ENCODE results near the gene CA6.

DNA sequence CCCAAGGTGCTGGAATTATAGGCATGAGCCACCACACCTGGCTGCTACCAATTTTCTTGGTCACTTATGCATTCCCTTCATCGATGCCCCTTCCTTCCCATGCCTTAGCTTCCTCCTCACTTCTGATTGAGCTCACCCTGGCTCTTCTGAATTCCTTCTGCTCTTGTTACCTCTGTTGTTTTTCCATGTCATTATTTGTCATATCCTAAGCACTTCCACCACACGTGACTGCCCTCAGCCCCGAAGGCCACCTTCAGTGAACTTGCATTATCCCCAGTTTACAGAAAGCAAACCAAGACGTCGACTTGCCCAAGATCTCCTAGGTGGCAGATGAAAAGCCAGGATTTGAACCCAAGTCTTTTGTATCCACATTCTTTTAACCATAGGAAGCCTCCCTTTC, 30.7 kb downstream of the CA6 start:
- TF ChIP-seq, protein P1, sequence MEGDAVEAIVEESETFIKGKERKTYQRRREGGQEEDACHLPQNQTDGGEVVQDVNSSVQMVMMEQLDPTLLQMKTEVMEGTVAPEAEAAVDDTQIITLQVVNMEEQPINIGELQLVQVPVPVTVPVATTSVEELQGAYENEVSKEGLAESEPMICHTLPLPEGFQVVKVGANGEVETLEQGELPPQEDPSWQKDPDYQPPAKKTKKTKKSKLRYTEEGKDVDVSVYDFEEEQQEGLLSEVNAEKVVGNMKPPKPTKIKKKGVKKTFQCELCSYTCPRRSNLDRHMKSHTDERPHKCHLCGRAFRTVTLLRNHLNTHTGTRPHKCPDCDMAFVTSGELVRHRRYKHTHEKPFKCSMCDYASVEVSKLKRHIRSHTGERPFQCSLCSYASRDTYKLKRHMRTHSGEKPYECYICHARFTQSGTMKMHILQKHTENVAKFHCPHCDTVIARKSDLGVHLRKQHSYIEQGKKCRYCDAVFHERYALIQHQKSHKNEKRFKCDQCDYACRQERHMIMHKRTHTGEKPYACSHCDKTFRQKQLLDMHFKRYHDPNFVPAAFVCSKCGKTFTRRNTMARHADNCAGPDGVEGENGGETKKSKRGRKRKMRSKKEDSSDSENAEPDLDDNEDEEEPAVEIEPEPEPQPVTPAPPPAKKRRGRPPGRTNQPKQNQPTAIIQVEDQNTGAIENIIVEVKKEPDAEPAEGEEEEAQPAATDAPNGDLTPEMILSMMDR (optimal IDR thresholded peaks at IDR 0.05 in 1 of 3, IDR thresholded peaks at IDR 0.05 in 1 of 3, conservative IDR thresholded peaks at IDR 0.05 in 1 of 3; ENCODE audit: extremely low read depth in 1 of 3, insufficient read depth in 2 of 3, low read length in 3 of 3) = no peak
- TF ChIP-seq EZH2 (IDR thresholded peaks at IDR 0.05; ENCODE audit: low read length) = no peak

Data from keratinocyte (primary cell).